Ectodermal cell (in vitro differentiated cells): ENCODE measurements around the gene CCER1. TPM values are rescaled to one million over a fixed set of nuclear protein-coding genes. Genes with fewer than 3 reads are reported as not detected.

Experiments
- H3K27ac ChIP-seq: 2 replicates; pipeline ENCODE4 v1.7.0; 2013; ENCODE audit warnings: mild to moderate bottlenecking, low read depth, low read length; ENCODE audit not compliant: insufficient read depth, poor library complexity, severe bottlenecking
- H3K27me3 ChIP-seq: 2 replicates; pipeline ENCODE4 v1.7.0; 2013; ENCODE audit warnings: mild to moderate bottlenecking, low read length; ENCODE audit not compliant: insufficient read depth, control insufficient read depth, poor library complexity, severe bottlenecking
- H3K36me3 ChIP-seq: one replicate; pipeline ENCODE4 v1.7.0; 2013; ENCODE audit warnings: low read length; ENCODE audit not compliant: control insufficient read depth, insufficient read depth
- H3K4me1 ChIP-seq: one replicate; pipeline ENCODE4 v1.7.0; 2013; ENCODE audit warnings: low read length; ENCODE audit not compliant: control insufficient read depth, insufficient read depth
- H3K4me3 ChIP-seq: 2 replicates; pipeline ENCODE4 v1.7.0; 2013; ENCODE audit warnings: low read depth, low read length, control low read depth; ENCODE audit not compliant: insufficient read depth
- H3K9me3 ChIP-seq: 2 replicates; pipeline ENCODE4 v1.7.0; 2013; ENCODE audit warnings: mild to moderate bottlenecking, low read length, moderate library complexity; ENCODE audit not compliant: control insufficient read depth
- WGBS, 2 experiments: methylation state at CpG; one replicate each; pipeline ENCODE4 v1.1.7; 2013; ENCODE audit warnings: missing lambda C conversion rate in 2 of 2; 5-methylcytosine and 5-hydroxymethylcytosine counted together
- polyA plus RNA-seq, 4 experiments: library from polyadenylated mRNA; stranded (reverse); fragments of 50-300 nt; gene quantifications; one replicate each; pipeline ENCODE4 v1.2.3, GENCODE V29; 2013

Gene CCER1
- polyA plus RNA-seq (2013, experiment 1 of 4), result not detected
- not detected for polyA plus RNA-seq (2013, experiment 2 of 4)
- not detected for polyA plus RNA-seq (2013, experiment 3 of 4)
- not detected for polyA plus RNA-seq (2013, experiment 4 of 4)

- Histone ChIP-seq H3K27ac (no peak within 1 kb of the TSS), H3K36me3 (no peaks in the 10 kb centered on the region), H3K4me1 (no peaks in the 10 kb centered on the region), H3K27me3 (no peaks in the 10 kb centered on the region), H3K4me3 (no peak within 1 kb of the TSS), H3K9me3 (no peaks in the 10 kb centered on the region)
- WGBS, 2 experiments, result 96 to 97% methylated on average over 22 of the region's 22 CpGs
Measured at GRCh38 chr12:90954921-90955320, at the start of gene CCER1. CCER1 (minus strand) TSS chr12:90955176; CDS start chr12:90954742, 434 bp downstream.

GRCh38 chr12:91003737-91004136 is 48.8 kb upstream of the CCER1 start:
- H3K36me3 ChIP-seq, result no peaks in the 10 kb centered on the region
- no peak overlapping the region for H3K4me3 ChIP-seq
- H3K27me3 ChIP-seq, result no peaks in the 10 kb centered on the region

GRCh38 chr12:91001306-91001705 is 46.3 kb upstream of the CCER1 start:
- Histone ChIP-seq H3K27me3 (no peaks in the 10 kb centered on the region), H3K9me3 (no peaks in the 10 kb centered on the region), H3K36me3 (no peaks in the 10 kb centered on the region), H3K4me3 (no peak overlapping the region), H3K27ac (no peak overlapping the region), H3K4me1 (no peaks in the 10 kb centered on the region)
- WGBS, 2 experiments, result 90 to 96% methylated on average over 1 of the region's 1 CpG

More at GRCh38 chr12:91003737-91004136, 48.8 kb upstream of the CCER1 start:
- H3K9me3 ChIP-seq, result no peaks in the 10 kb centered on the region
- no peak overlapping the region for H3K27ac ChIP-seq
- H3K4me1 ChIP-seq, result no peaks in the 10 kb centered on the region

GRCh38 chr12:90999966-91000365 is 45.0 kb upstream of the CCER1 start:
- H3K36me3 ChIP-seq, result no peaks in the 10 kb centered on the region
- H3K4me1 ChIP-seq, result no peaks in the 10 kb centered on the region
- no peak overlapping the region for H3K27ac ChIP-seq
- H3K27me3 ChIP-seq, result no peaks in the 10 kb centered on the region
- H3K4me3 ChIP-seq, result no peak overlapping the region
- no peaks in the 10 kb centered on the region for H3K9me3 ChIP-seq
- WGBS, 2 experiments, result 71 to 100% methylated on average over 1 of the region's 2 CpGs

GRCh38 chr12:90999527-90999926 is 44.6 kb upstream of the CCER1 start:
- H3K4me3 ChIP-seq, result no peak overlapping the region
- no peak overlapping the region for H3K27ac ChIP-seq
- H3K4me1 ChIP-seq, result no peaks in the 10 kb centered on the region
- H3K27me3 ChIP-seq, result no peaks in the 10 kb centered on the region
- H3K36me3 ChIP-seq, result no peaks in the 10 kb centered on the region
- 88% methylated on average over 1 of the region's 2 CpGs; no CpG with 5 or more reads in 1 of the 2 experiments for WGBS, 2 experiments
- no peaks in the 10 kb centered on the region for H3K9me3 ChIP-seq

- H3K4me3 ChIP-seq, result no peak overlapping the region
- H3K27me3 ChIP-seq, result no peaks in the 10 kb centered on the region
- no peaks in the 10 kb centered on the region for H3K4me1 ChIP-seq
- WGBS, 2 experiments, result 100% methylated on average over 1 to 2 of the region's 2 CpGs
- no peaks in the 10 kb centered on the region for H3K36me3 ChIP-seq
- no peak overlapping the region for H3K27ac ChIP-seq
- H3K9me3 ChIP-seq, result no peaks in the 10 kb centered on the region
Measured at GRCh38 chr12:90995010-90995409, 40.0 kb upstream of the CCER1 start.

- Histone ChIP-seq H3K4me1 (no peaks in the 10 kb centered on the region), H3K9me3 (no peaks in the 10 kb centered on the region), H3K4me3 (no peak overlapping the region), H3K27ac (no peak overlapping the region), H3K27me3 (no peaks in the 10 kb centered on the region), H3K36me3 (no peaks in the 10 kb centered on the region)
- WGBS, 2 experiments, result 86 to 87% methylated on average over 3 of the region's 3 CpGs
Measured at GRCh38 chr12:90991952-90992465, 37.0 kb upstream of the CCER1 start.

- Histone ChIP-seq H3K27me3 (no peaks in the 10 kb centered on the region), H3K4me3 (no peak overlapping the region), H3K36me3 (no peaks in the 10 kb centered on the region), H3K27ac (no peak overlapping the region), H3K9me3 (no peaks in the 10 kb centered on the region), H3K4me1 (no peaks in the 10 kb centered on the region)
- 50 to 53% methylated on average over 2 of the region's 3 CpGs for WGBS, 2 experiments
Measured at GRCh38 chr12:90990611-90991010, 35.6 kb upstream of the CCER1 start.

- WGBS, 2 experiments, result 92 to 97% methylated on average over 1 of the region's 1 CpG
- no peaks in the 10 kb centered on the region for H3K4me1 ChIP-seq
Measured at GRCh38 chr12:90989686-90990111, 34.7 kb upstream of the CCER1 start.

GRCh38 chr12:90987520-90987919 is 32.5 kb upstream of the CCER1 start:
- Histone ChIP-seq H3K4me1 (no peaks in the 10 kb centered on the region), H3K27me3 (no peaks in the 10 kb centered on the region), H3K9me3 (no peaks in the 10 kb centered on the region), H3K36me3 (no peaks in the 10 kb centered on the region), H3K27ac (no peak overlapping the region), H3K4me3 (no peak overlapping the region)
- WGBS, 2 experiments, result 89% methylated on average over 1 of the region's 1 CpG; no CpG with 5 or more reads in 1 of the 2 experiments

More at GRCh38 chr12:90989686-90990111, 34.7 kb upstream of the CCER1 start:
- no peaks in the 10 kb centered on the region for H3K9me3 ChIP-seq
- no peak overlapping the region for H3K27ac ChIP-seq
- no peak overlapping the region for H3K4me3 ChIP-seq
- no peaks in the 10 kb centered on the region for H3K27me3 ChIP-seq
- no peaks in the 10 kb centered on the region for H3K36me3 ChIP-seq
